CD4-positive, alpha-beta T cell (primary cell): Measurements from ENCODE around the gene LINGO1. TPM values are rescaled to one million over a fixed set of nuclear protein-coding genes. Genes with fewer than 3 reads are reported as not detected.

Experiments used
- ATAC-seq: fragments of 200-7000 bp; cut with Tn5 transposase; one replicate; pipeline ENCODE4 v1.10.0; 2022; ENCODE audit warnings: mild to moderate bottlenecking; ENCODE audit not compliant: poor library complexity
- CTCF ChIA-PET: fragments of 350-600 bp; sonication (Branson Sonifier 250); formaldehyde crosslinking; loops from one replicate; lab custom pipeline; 2021; ENCODE audit warnings: antibody characterized with exemption, inconsistent platforms; lab: Charles Lee
- POLR2A ChIA-PET: fragments of 350-600 bp; sonication (Branson Sonifier 250); formaldehyde crosslinking; loops from one replicate; lab custom pipeline; 2021; ENCODE audit warnings: antibody characterized with exemption, inconsistent platforms; lab: Charles Lee
- DNase-seq, 14 experiments: peaks; one replicate each; pipeline ENCODE4 v3.0.0-alpha.2; 2013 to 2020; ENCODE audit warnings: mixed read lengths in 2 of 14
- H3K27ac ChIP-seq, 2 donors: one replicate each; pipeline versions ENCODE4 v1.5.1 to v1.7.0; 2013; ENCODE audit warnings: low read length in 2 of 2, low read depth in 1 of 2, mild to moderate bottlenecking in 1 of 2
- H3K27me3 ChIP-seq, 2 experiments: 1 replicate in 1 of 2; 2 replicates in 1 of 2; pipeline versions ENCODE4 v1.6.1 to v1.7.0; 2013; ENCODE audit warnings: low read length in 2 of 2, control low read depth in 1 of 2, mild to moderate bottlenecking in 1 of 2, moderate library complexity in 1 of 2; ENCODE audit not compliant: insufficient read depth in 2 of 2, control insufficient read depth in 1 of 2
- H3K36me3 ChIP-seq: one replicate; pipeline ENCODE4 v1.6.1; 2013; ENCODE audit warnings: low read length, control low read depth; ENCODE audit not compliant: insufficient read depth
- H3K4me1 ChIP-seq: one replicate; pipeline ENCODE4 v1.6.1; 2013; ENCODE audit warnings: low read length, control low read depth; ENCODE audit not compliant: insufficient read depth
- H3K4me3 ChIP-seq: one replicate; pipeline ENCODE4 v1.5.1; 2013; ENCODE audit warnings: mild to moderate bottlenecking, low read length, moderate library complexity
- H3K9me3 ChIP-seq, 2 experiments: 1 replicate in 1 of 2; 2 replicates in 1 of 2; pipeline versions ENCODE4 v1.6.1 to v1.7.0; 2013; ENCODE audit warnings: low read length in 2 of 2, mild to moderate bottlenecking in 2 of 2, control low read depth in 1 of 2, moderate library complexity in 1 of 2; ENCODE audit not compliant: control insufficient read depth in 1 of 2, insufficient read depth in 1 of 2
- H3K27ac Mint-ChIP-seq: one replicate; pipeline ENCODE4 v1.8.0; 2020; ENCODE audit warnings: mixed read lengths
- H3K27me3 Mint-ChIP-seq: one replicate; pipeline ENCODE4 v1.8.0; 2021; ENCODE audit warnings: mixed read lengths
- H3K36me3 Mint-ChIP-seq: one replicate; pipeline ENCODE4 v1.8.0; 2021; ENCODE audit warnings: low read depth, mixed read lengths
- H3K4me1 Mint-ChIP-seq: one replicate; pipeline ENCODE4 v1.8.0; 2021; ENCODE audit warnings: low read depth, mixed read lengths
- H3K4me3 Mint-ChIP-seq: one replicate; pipeline ENCODE4 v1.8.0; 2020; ENCODE audit warnings: mild to moderate bottlenecking, mixed read lengths
- H3K9me3 Mint-ChIP-seq: one replicate; pipeline ENCODE4 v1.8.0; 2020; ENCODE audit warnings: mixed read lengths
- intact Hi-C, 2 experiments: fragments of 100-400 bp; cut with DNase I in 1 of 2; cut with micrococcal nuclease in 1 of 2; formaldehyde crosslinking; loops; one replicate each; pipeline versions ENCODE4 v1.15.1 to v1.9.0; 2023 to 2025; cut with DNase I, micrococcal nuclease
- total RNA-seq, 174 experiments: library from RNA in 2 of 174; stranded (reverse) in 2 of 174; gene quantifications; one replicate each; pipeline ENCODE4 v1.2.3 and lab custom pipeline; 2021 to 2026
- TF ChIP-seq, protein P1 (sequence below): fragments of 200-600 bp; IDR thresholded peaks from one replicate; pipeline ENCODE4 v1.8.0; 2022; ENCODE audit warnings: antibody characterized with exemption, mild to moderate bottlenecking

The LINGO1 gene
- total RNA-seq, 2 experiments from 2014 or later, result not detected

DNA sequence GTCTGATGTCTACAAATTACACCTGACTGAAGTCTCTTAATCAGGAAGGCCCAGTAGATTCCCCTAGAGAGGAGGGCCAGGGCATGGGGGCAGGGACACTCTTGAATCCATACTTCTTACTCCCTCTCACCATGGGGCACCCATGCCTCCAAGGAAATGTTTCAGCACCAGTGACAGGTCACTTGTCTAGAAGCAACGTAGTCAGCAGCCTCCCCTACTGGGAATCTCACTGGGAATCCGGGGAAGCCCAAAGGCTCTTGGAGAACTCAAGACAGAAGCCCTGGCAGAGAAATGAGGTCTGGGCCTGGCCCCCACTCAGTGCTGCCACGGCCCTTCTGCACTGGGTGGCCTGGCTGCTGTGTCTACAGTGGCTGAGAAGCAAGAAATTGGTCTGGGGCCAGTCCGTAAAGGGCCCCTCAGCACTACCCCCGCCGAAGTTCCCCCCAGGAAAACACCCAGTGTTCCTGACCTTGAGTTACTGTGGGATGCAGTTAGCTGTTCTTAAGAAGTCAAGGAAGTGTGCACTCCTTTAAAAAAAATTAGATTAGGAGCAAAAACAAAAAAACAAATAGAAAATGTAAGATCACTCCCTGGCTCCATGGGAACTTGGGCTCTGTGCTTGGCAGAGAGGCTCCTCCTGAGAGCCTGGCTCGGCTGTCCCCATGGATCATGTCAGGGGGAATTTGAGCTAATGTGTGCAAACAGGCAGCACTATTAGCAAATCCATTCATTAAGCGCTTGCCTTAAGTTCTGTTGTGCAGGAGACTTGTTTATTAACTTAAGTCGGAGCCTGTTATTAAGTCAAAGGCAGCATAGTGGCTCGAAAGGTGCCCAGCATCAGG, 5.4 kb upstream of the LINGO1 start:
- TF ChIP-seq, protein P1, sequence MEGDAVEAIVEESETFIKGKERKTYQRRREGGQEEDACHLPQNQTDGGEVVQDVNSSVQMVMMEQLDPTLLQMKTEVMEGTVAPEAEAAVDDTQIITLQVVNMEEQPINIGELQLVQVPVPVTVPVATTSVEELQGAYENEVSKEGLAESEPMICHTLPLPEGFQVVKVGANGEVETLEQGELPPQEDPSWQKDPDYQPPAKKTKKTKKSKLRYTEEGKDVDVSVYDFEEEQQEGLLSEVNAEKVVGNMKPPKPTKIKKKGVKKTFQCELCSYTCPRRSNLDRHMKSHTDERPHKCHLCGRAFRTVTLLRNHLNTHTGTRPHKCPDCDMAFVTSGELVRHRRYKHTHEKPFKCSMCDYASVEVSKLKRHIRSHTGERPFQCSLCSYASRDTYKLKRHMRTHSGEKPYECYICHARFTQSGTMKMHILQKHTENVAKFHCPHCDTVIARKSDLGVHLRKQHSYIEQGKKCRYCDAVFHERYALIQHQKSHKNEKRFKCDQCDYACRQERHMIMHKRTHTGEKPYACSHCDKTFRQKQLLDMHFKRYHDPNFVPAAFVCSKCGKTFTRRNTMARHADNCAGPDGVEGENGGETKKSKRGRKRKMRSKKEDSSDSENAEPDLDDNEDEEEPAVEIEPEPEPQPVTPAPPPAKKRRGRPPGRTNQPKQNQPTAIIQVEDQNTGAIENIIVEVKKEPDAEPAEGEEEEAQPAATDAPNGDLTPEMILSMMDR, result no peak
- H3K4me1 Mint-ChIP-seq, result peaks cover 15% of the 10 kb centered on the region

DNA sequence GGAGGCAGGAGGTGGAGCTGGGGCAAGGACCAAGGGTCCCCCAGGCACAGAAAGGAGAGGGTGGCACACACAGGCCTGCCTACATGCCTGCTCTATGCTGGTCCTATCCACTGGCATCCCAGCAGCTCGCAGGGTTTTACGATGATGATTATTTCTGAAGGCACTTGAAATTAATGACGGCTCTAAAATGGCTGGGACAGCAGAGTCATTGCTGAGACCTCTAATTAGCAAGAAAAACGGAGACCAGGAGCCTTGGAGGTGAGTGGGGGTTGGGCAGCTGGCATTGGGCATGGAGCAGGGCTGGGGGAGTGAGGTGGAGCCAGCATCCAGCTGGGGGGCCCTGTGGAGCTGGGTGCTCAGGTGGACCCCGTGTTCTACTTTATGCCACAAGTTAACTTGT, 3.5 kb upstream of the LINGO1 start:
- peaks cover 21% of the 10 kb centered on the region for H3K4me1 ChIP-seq
- ChIA-PET CTCF (no interaction called here), POLR2A (no interaction called here)
- intact Hi-C loops, result loop anchor here in 1 of 2 experiments (10.0 kb wide), 1 partner anchor 239 kb away; no protein-coding TSS in a partner anchor
- H3K36me3 ChIP-seq, result no peaks in the 10 kb centered on the region
- Mint-ChIP-seq H3K9me3 (no peaks in the 10 kb centered on the region), H3K4me3 (no peak overlapping the region), H3K4me1 (peaks cover 15% of the 10 kb centered on the region), H3K27me3 (peaks cover 52% of the 10 kb centered on the region), H3K27ac (no peak overlapping the region), H3K36me3 (no peaks in the 10 kb centered on the region)
- DNase-seq (no peak), ATAC-seq (no peak)
- H3K9me3 ChIP-seq, result peaks cover 0 to 11% of the 10 kb centered on the region in 2 experiments
- peaks cover 41 to 54% of the 10 kb centered on the region in 2 experiments for H3K27me3 ChIP-seq
- H3K27ac ChIP-seq, result no peak overlapping the region
- H3K4me3 ChIP-seq, result no peak overlapping the region
- TF ChIP-seq, protein P1, result no peak

More for the DNA sequence above, 5.4 kb upstream of the LINGO1 start:
- Histone ChIP-seq H3K27me3 (peaks cover 33 to 45% of the 10 kb centered on the region in 2 experiments), H3K4me3 (no peak overlapping the region), H3K4me1 (peaks cover 20% of the 10 kb centered on the region), H3K36me3 (no peaks in the 10 kb centered on the region), H3K27ac (no peak overlapping the region), H3K9me3 (peaks cover 0 to 10% of the 10 kb centered on the region in 2 experiments)
- ChIA-PET POLR2A (no interaction called here), CTCF (no interaction called here)
- H3K9me3 Mint-ChIP-seq, result no peaks in the 10 kb centered on the region
- intact Hi-C loops, result loop anchor here in 1 of 2 experiments (10.0 kb wide), 1 partner anchor 237 kb away; no protein-coding TSS in a partner anchor
- no peak overlapping the region for H3K27ac Mint-ChIP-seq
- H3K36me3 Mint-ChIP-seq, result no peaks in the 10 kb centered on the region
- no peak overlapping the region for H3K4me3 Mint-ChIP-seq
- ATAC-seq (no peak), DNase-seq (no peak)
- peaks cover 56% of the 10 kb centered on the region for H3K27me3 Mint-ChIP-seq

DNA sequence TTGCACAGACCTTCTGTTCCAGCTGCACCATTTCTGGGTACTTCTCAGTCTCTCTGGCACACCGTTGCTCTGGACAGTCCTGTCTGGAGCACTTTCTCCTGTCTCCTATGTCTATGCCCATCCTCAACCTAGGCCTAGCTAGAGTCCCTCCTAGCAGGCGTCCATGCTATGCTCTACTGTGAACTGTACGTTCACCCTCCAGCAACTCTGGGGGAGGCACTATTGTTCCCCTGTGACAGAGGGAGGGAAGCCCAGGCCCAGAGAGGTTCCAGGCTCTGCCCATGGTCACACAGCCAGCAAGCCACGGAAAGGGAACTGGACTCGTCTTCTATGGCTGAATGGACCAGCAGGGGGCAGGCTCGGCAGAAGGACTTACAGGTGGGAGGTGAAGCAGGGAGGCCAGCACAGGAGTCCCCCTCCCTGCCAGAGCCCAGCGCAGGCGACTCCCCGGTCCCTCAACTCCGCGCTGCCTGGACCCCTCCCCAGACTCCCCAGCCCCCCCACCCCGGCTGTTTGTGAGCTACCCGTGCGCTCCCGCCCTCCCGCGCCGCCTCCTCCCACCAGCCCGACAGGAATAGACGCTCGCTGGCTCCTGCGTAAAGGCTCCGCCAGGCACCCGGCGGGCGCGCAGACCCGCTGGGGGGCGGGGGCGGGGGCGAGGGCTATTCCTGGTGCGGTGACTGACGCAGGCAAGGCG, 1.7 kb upstream of the LINGO1 start:
- Mint-ChIP-seq H3K4me1 (peaks cover 15% of the 10 kb centered on the region), H3K27ac (no peak overlapping the region), H3K27me3 (peaks cover 57% of the 10 kb centered on the region), H3K9me3 (no peaks in the 10 kb centered on the region), H3K36me3 (no peaks in the 10 kb centered on the region), H3K4me3 (peak overlapping the region; percentile 75)
- peaks cover 21% of the 10 kb centered on the region for H3K4me1 ChIP-seq
- no peaks in the 10 kb centered on the region for H3K36me3 ChIP-seq
- H3K27me3 ChIP-seq, result peaks cover 46 to 69% of the 10 kb centered on the region in 2 experiments
- DNase-seq (peak in 13 of 14 experiments; percentile 9 to 62 (median 35)), ATAC-seq (no peak)
- intact Hi-C loops, result loop anchor here in 1 of 2 experiments (10.0 kb wide), 1 partner anchor 240 kb away; no protein-coding TSS in a partner anchor
- POLR2A ChIA-PET, result no interaction called here
- peaks cover 0 to 11% of the 10 kb centered on the region in 2 experiments for H3K9me3 ChIP-seq
- TF ChIP-seq, protein P1, result no peak
- CTCF ChIA-PET, result no interaction called here
- no peak overlapping the region for H3K4me3 ChIP-seq
- no peak overlapping the region for H3K27ac ChIP-seq
